ENCODE results near the gene GGT7. TPM values are rescaled to one million over a fixed set of nuclear protein-coding genes. Genes with fewer than 3 reads are reported as not detected.
"Not testable (repeated sequence)": the region's sequence is repeated elsewhere in the genome, so short reads cannot be mapped to it uniquely, and the experiment has no call there.

Gene GGT7
- total RNA-seq, 4 donors from 2014 or later: 7.4 to 38.4 (median 16.5) TPM

DNA sequence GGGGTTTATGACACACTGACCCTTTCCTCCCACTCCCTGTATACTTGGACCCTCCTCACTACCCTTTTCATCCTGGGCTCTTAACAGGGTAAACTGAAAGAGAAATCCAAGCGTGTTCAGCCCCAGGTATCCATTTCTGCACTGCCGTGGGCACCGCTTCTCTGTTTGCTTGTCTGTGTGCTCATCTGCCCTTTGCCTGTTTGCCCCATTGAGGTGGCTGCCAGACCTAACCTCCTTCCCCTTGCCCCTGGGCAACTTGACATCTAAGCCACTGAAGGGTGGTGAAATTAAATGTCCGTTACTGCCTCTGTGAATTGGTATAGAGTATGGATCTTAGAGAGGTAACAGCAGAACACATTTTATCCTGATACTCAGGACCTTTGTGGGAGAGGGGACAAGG is 42.5 kb upstream of the GGT7 start:
- H3K4me1 ChIP-seq: no peaks in the 10 kb centered on the region
- H3K27me3 ChIP-seq: no peaks in the 10 kb centered on the region
- intact Hi-C loops (cut with DNase I; ENCODE audit: low total_unique reads): no loop called here
- no peak for DNase-seq
- H3K36me3 ChIP-seq: no peaks in the 10 kb centered on the region
- no peak overlapping the region for H3K27ac ChIP-seq
- no peak overlapping the region for H3K4me3 ChIP-seq
- TF ChIP-seq, protein P1, sequence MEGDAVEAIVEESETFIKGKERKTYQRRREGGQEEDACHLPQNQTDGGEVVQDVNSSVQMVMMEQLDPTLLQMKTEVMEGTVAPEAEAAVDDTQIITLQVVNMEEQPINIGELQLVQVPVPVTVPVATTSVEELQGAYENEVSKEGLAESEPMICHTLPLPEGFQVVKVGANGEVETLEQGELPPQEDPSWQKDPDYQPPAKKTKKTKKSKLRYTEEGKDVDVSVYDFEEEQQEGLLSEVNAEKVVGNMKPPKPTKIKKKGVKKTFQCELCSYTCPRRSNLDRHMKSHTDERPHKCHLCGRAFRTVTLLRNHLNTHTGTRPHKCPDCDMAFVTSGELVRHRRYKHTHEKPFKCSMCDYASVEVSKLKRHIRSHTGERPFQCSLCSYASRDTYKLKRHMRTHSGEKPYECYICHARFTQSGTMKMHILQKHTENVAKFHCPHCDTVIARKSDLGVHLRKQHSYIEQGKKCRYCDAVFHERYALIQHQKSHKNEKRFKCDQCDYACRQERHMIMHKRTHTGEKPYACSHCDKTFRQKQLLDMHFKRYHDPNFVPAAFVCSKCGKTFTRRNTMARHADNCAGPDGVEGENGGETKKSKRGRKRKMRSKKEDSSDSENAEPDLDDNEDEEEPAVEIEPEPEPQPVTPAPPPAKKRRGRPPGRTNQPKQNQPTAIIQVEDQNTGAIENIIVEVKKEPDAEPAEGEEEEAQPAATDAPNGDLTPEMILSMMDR (IDR thresholded peaks at IDR 0.05): no peak
- TF ChIP-seq POLR2A (IDR thresholded peaks at IDR 0.05): no peak
- H3K9me3 ChIP-seq: no peaks in the 10 kb centered on the region

DNA sequence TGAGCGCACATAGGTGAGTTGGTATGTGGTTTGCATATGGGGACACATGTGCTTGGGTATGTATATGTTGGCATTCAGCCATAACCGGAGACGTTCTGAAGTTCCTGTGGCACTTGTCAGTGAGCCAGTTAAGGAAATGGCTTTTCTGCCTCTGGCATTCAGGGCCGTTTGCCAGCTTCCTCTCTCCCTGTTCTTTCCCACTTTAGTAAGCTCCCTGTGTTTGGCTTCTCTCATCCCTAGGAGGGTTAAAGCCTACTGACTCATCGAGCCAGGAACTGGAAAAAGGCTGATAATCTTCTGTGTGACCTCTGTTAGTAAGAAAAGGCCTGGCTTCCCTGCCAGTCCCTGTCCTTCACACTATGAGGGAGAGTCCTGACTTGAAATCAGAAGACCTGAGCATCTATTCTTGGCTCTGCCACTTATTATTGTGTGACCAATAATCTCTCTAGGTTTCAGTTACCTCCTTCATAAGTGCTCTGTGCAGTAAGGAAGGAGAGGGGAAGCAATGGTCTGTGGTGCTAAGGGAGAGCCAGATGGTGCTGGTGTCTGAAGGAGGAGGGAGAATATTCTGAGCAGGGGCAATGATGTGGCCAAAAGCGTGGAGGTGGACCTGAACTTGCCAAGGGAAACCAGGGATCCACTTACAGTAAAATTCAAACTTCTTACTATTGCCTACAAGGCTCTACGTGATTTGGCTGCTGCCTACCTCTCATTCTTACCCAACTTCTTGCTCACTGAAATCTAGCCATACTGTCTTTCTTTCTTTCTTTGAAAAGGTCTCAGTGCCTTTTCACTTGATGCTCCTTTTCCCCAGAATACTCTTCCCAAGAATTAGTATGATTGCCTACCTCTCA is 35.2 kb upstream of the GGT7 start:
- peak in 1 of 2 donors; percentile 44 for DNase-seq
- peak overlapping the region; percentile 56 to 63 for H3K27ac ChIP-seq
- intact Hi-C loops (cut with DNase I; ENCODE audit: low total_unique reads): no loop called here
- no peaks in the 10 kb centered on the region for H3K4me1 ChIP-seq
- no peak overlapping the region for H3K4me3 ChIP-seq
- no peaks in the 10 kb centered on the region for H3K36me3 ChIP-seq
- H3K9me3 ChIP-seq: no peaks in the 10 kb centered on the region
- TF ChIP-seq POLR2A (IDR thresholded peaks at IDR 0.05): no peak
- TF ChIP-seq, protein P1 (IDR thresholded peaks at IDR 0.05): no peak
- H3K27me3 ChIP-seq: no peaks in the 10 kb centered on the region

DNA sequence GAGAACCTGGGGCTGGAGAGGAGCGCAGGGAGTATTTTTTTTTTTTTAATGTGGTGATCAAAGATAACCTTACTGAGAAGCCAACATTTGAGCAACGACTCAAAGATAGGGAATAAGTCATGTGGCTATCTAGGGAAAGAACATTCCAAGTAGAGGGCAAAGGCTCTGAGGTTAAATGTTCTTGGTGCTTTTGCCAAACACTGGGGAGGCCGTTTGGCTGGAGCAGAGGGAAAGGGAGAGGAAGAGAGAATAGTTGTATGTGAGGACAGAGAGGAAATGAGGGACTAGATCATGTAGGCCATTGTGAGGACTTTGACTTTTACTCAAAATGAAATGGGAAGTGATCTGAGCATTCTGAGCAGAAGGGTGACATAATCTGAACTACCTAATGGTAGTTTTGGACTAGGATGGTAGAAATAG is 31.6 kb upstream of the GGT7 start:
- Histone ChIP-seq H3K4me3 (no peak overlapping the region), H3K36me3 (no peaks in the 10 kb centered on the region), H3K27ac (no peak overlapping the region), H3K27me3 (no peaks in the 10 kb centered on the region), H3K9me3 (no peaks in the 10 kb centered on the region), H3K4me1 (no peaks in the 10 kb centered on the region)
- no peak for TF ChIP-seq POLR2A (IDR thresholded peaks at IDR 0.05)
- TF ChIP-seq, protein P1 (IDR thresholded peaks at IDR 0.05): no peak
- intact Hi-C loops (cut with DNase I; ENCODE audit: low total_unique reads): no loop called here
- DNase-seq: no peak

DNA sequence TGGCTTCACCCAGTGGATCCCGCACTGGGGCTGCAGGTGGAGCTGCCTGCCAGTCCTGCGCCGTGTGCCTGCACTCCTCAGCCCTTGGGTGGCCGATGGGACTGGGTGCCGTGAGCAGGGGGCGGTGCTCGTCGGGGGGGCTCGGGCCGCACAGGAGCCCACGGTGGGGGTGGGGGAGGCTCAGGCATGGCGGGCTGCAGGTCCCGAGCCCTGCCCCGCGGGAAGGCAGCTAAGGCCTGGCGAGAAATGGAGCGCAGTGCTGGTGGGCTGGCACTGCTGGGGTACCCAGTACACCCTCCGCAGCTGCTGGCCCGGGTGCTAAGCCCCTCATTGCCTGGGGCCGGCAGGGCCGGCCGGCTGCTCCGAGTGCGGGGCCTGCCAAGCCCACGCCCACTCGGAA is 26.1 kb upstream of the GGT7 start:
- DNase-seq; intact Hi-C loops (cut with DNase I; ENCODE audit: low total_unique reads); H3K4me1 ChIP-seq; H3K9me3 ChIP-seq; H3K27me3 ChIP-seq; H3K27ac ChIP-seq; H3K36me3 ChIP-seq; H3K4me3 ChIP-seq: not testable (repeated sequence)

DNA sequence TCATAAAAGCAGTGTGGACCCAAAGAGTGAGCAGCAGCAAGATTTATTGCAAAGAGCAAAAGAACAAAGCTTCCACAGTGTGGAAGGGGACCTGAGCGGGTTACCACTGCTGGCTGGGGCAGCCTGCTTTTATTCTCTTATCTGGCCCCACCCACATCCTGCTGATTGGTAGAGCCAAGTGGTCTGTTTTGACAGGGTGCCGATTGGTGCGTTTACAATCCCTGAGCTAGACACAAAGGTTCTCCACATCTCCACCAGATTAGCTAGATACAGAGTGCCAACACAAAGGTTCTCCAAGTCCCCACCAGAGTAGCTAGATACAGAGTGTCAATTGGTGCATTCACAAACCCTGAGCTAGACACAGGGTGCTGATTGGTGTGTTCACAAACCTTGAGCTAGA is 25.5 kb upstream of the GGT7 start:
- H3K27me3 ChIP-seq; DNase-seq; intact Hi-C loops (cut with DNase I; ENCODE audit: low total_unique reads); H3K36me3 ChIP-seq; H3K4me1 ChIP-seq; H3K27ac ChIP-seq; H3K9me3 ChIP-seq; H3K4me3 ChIP-seq: not testable (repeated sequence)

DNA sequence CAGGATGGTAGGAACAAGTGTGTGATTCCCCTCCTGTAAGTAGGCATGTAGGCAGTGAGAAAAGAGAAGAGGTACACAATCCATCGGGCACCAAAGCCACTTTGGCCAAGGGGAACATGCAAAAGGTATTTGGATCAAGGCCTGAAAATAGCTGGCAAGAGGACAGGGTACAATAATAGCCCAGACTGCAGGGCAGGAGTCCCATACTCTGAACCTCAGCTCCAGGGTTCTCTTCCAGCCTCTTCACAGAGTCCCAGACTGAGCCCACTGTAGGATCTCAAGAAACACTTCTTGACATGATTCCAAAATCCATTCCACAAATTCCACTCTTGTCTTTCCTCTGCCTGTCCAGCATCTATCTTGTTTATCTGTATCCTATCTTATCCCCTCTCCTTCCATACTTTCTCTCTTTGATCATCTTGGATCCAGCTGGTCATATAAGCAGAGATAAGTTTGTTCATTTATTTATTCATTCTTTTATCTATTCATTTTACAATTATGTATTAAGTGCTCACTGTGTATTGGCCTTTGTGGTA is 23.5 kb upstream of the GGT7 start:
- Histone ChIP-seq H3K36me3 (no peaks in the 10 kb centered on the region), H3K4me3 (no peak overlapping the region), H3K27ac (no peak overlapping the region), H3K4me1 (no peaks in the 10 kb centered on the region), H3K9me3 (no peaks in the 10 kb centered on the region), H3K27me3 (no peaks in the 10 kb centered on the region)
- intact Hi-C loops (cut with DNase I; ENCODE audit: low total_unique reads): no loop called here
- no peak for DNase-seq
- TF ChIP-seq POLR2A (IDR thresholded peaks at IDR 0.05): no peak
- TF ChIP-seq, protein P1 (IDR thresholded peaks at IDR 0.05): no peak
